NCI-H226 (cell line): ENCODE measurements around the gene FSCN2.
"Not testable (repeated sequence)": the region's sequence is repeated elsewhere in the genome, so short reads cannot be mapped to it uniquely, and the experiment has no call there.

Experiments
- DNase-seq: peaks from one replicate; pipeline ENCODE4 v3.0.0-alpha.2; 2015

Gene FSCN2

GRCh38 chr17:81528651-81529436 is 667 bp downstream of the FSCN2 start:
- DNase-seq: no peak

- no peak for DNase-seq
Observed at GRCh38 chr17:81529437-81529803, 1.2 kb downstream of the FSCN2 start.

DNA sequence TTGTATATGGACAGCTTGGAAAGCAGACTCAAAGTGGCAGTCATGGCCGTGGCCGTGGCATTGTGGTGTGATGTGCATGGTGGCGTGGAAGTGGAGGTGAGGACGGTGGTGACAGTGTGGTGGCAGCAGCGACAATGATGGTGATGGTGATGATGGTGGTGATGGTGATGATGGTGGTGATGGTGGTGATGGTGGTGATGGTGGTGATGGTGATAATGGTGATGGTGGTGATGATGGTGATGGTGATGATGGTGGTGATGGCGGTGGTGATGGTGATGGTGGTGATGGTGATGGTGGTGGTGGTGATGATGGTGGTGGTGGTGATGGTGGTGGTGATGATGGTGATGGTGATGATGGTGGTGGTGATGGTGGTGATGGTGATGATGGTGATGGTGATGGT is 2.8 kb downstream of the FSCN2 start:
- not testable (repeated sequence) for DNase-seq

DNA sequence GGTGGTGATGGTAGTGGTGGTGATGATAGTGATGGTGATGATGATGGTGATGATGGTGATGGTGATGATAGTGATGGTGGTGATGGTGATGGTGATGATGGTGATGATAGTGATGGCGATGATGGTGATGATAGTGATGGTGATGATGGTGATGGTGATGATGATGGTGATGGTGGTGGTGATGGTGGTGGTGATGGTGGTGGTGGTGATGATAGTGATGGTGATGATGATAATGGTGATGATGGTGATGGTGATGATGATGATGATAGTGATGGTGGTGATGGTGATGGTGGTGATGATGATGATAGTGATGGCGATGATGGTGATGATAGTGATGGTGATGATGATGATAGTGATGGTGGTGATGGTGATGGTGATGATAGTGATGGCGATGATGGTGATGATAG is 3.8 kb downstream of the FSCN2 start:
- DNase-seq: not testable (repeated sequence)

DNA sequence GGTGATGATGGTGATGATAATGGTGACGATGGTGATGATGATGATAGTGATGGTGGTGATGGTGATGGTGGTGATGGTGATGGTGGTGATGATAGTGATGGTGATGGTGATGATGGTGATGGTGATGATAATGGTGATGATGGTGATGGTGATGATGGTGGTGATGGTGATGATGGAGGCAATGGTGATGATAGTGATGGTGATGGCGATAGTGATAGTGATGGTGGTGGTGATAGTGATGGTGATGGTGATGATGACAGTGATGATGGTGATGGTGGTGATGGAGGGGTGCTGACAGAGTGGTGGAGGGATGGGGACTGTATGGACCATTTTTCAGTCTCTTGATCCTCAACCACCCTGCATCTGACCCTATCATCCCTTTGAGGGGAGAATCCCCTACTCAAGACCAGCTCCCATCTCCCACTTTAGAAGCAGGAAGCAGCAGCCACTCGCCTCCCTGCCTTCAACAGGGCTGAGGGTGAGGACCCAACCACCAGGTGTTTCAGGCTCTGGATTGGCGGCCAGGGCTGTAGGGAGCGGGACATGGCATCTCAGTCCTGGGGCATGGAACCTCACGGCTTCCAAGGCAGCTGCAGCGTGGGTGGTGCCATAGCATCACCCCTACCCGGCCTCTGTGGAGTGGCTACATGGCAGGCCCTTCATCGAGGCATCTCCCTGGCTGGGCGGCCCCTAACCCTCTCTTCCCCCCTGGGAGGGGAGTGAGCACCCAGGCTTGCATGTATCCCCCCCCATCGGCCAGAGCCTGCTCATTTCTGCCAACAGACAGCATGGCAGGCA is 4.5 kb downstream of the FSCN2 start:
- no peak for DNase-seq

DNA sequence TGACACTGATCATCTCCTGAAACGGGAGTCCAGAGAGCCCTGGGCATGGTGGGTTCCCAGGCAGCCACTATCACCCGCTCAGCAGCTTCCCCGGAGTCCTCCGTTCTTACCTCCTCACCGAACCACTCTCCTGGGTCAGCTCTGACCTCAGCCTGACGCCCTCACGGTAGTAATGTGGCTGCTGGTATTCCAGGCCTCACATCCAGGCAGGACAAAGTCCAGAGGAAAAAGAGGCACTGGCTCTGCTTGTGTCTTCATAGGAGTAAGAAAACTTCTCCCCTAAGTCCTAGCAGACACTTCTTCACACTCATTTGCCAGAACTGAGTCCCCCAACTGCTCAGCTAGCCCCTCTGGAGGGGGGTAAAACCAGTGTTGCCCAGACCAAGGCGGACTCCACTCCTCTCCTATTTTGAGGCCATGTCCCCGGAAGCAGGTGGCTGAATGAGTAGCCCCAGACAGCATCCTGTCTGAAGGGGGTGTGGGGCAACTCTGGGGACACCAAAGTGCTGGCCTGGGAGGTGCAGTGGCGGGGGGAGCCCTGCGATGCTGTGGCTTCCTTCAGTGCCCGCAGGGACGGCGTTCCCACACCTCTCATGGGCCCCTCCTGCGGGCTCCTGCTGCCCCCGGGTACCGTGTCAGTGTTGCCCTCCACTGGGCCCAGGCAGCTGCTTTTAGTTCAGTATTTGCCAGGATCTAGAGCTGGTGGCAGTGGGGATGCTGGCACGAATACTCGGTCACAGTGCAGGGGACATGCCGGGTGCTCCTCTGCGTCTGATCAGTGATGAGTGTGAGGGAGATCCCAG is 5.4 kb downstream of the FSCN2 start:
- DNase-seq: no peak

- no peak for DNase-seq
Observed at GRCh38 chr17:81534157-81535006, 6.2 kb downstream of the FSCN2 start.

- DNase-seq: no peak
Observed at GRCh38 chr17:81535007-81535328, 6.8 kb downstream of the FSCN2 start.

GRCh38 chr17:81535480-81536298 is 7.5 kb downstream of the FSCN2 start:
- DNase-seq: no peak

DNA sequence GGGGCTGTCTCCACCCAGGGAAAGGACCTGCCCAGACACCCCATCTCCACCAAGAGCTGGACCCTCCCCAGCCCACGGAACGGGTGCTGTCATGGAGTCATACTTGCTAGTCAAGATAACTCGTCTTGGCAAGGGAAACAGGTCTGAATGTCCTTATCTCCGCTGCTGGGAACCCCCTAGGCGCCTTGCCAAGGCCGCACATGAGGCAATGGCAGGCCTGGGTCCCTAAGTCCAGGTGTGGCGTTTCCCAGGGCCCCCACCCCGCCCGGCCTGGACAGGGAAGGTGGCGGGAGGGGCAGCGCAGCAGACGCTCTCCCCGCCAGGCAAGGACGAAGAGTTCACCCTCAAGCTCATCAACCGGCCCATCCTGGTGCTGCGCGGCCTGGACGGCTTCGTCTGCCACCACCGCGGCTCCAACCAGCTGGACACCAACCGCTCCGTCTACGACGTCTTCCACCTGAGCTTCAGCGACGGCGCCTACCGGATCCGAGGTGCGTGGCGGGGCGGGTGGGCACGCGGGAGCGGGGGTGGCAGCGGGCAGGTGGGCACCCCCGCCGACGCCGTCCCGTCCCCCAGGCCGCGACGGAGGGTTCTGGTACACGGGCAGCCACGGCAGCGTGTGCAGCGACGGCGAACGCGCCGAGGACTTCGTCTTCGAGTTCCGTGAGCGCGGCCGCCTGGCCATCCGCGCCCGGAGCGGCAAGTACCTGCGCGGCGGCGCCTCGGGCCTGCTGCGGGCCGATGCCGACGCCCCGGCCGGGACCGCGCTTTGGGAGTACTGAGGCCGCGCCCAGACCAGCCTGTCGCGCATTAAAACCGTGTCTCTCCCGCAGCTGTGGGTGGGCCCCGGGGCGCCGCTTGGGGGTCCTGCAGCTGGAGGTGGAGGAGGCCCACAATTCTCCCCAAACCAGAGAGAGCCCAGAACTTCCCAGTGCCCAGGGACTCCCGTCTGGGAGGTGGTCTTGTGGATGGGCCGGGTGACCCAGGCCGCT is 8.4 kb downstream of the FSCN2 start:
- no peak for DNase-seq

GRCh38 chr17:81537343-81537855 is 9.2 kb downstream of the FSCN2 start:
- no peak for DNase-seq

GRCh38 chr17:81537856-81538555 is 9.8 kb downstream of the FSCN2 start:
- DNase-seq: no peak

DNA sequence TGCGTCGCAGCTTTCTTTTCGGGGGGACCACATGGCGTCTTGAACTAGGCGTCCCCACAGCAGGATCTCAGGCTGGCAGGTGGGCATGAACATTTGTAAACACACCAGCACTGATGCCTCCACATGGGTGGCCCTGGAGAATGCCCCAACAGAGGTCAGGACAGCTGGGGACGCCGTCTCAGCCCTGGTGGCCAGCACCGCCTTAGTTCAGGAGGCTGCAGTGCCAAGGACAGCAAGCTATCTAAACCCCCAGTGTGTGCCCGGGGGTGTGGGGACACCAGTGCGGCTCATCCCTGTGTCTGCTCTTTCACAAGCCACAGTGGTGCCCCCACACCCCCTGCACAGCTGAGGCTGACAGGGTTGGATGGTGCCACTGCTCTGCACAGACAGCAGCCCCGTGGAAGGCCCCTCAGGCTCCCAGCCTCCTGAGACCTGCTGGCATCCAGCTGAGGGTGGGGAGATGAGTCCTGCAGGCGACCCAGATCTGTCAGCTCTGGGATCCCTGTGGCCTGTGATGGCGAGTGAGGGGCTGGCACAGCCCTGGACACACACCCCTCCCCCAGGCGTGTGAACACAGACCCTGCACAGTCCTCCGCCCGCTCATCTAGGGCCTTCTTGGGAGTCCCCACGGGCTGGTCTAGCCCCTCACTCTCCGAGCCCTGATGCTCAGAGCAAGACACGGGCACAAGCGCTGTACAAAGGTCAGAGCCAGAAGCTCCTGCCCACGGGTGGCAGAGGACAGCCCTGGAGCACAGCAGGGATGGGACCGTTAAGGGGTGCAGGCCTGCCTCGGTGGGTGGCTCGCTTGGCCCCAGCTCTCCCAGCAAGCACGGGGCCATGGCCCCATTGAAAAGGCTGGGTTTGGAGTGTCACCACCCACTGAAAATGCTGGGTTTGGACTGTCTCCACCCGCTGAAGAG is 10.7 kb downstream of the FSCN2 start:
- no peak for DNase-seq

- no peak for DNase-seq
Observed at GRCh38 chr17:81539571-81539900, 11.4 kb downstream of the FSCN2 start.

DNA sequence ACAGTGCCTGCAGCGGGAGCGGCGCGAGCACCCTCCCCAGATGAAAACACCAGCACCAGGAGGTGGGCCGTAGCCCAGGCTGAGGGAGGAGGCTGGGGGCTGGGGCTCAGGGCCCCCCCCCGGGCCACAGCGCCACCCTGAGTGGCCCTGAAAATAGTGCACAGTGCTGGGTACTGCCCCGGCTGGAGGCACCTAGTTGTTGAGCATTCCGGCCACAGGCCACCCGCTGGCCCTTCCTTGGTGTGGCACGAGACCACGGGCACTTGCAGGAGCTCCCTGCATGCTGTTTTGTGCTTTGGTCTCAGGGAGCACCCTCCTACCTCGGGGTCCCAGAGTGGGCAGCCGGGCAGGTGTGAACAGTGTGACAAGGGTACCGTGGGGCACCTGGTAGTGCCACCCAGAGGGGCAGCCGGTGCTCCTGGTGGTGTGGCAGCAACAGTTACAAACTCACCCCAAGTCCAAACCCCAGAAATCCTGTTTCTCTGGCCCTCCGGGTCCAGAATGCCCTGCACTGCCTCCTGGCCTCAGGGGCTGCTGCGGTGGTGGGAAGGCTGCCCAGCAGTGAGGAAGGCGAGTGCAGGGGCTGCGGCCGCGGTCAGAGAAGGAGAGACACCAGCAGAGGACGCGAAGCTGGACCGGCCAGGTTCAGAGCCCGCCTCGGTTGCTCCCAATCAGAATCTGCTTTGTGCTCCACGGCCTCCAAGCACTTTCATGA is 11.9 kb downstream of the FSCN2 start:
- no peak for DNase-seq

GRCh38 chr17:81540676-81541027 is 12.5 kb downstream of the FSCN2 start:
- no peak for DNase-seq

DNA sequence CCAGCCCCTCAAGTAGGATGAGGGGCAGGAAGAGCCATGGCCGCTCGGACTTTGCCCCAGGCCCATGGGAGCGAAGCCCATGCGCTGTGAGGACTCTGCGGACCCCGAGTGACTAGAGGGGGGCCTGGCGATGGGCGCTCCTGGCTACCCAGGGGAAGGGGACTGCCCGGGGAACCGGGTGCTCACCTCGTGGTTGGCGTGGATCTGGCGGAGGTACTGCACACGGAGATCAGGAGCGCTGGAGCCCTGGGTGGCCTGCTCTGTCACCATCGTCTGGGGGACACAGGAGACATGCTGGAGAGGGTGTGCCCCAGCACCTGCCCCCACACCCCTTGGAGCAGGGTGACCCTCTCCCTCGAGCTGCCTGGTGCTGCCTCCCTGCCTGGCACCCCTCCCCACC is 12.9 kb downstream of the FSCN2 start:
- no peak for DNase-seq
